ENCODE results near the gene CADPS2. TPM values are rescaled to one million over a fixed set of nuclear protein-coding genes. Genes with fewer than 3 reads are reported as not detected.

The CADPS2 gene
- total and polyA plus RNA-seq, 12 donors, result 14.6 to 103 (median 39.4) TPM

DNA sequence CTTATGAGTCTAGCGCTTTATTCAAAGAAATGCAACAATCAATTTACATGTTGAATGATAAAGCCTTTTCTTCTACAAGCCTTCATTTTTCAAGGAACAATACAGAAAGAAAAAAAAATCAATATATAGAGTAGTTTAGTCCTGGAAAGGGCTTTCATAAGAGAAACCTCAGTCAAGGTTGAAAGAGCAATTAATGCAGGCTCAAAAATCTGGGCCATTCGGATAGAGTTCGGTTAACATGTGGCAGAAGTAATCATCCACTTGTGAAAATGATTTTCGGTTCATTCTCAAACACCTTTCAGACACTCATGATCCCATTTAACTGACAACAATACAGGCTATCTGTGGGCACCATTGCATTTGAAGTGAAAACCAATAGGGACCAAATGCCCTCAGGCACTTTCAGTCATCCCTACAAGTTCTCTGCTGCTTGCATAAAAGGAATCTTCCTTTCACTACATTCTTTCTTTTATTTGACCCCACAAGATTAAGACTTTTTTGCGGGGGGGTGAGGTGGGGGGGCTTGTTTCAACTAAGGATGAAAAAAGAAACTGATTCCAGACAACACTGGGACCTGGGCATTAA lies 365.2 kb downstream of the CADPS2 start:
- WGBS, 4 donors, result 68 to 75% (median 73%) methylated on average over 5 of the region's 5 CpGs
- Histone ChIP-seq H3K4me3 (no peak overlapping the region), H3K27me3 (no peaks in the 10 kb centered on the region), H3K36me3 (replicated peaks in 1 of 2) (no peaks in the 10 kb centered on the region), H3K27ac (no peak overlapping the region), H3K9me3 (replicated peaks in 1 of 3) (peaks cover 0 to 4% (median 0%) of the 10 kb centered on the region in 3 donors), H3K4me1 (replicated peaks in 1 of 2) (no peaks in the 10 kb centered on the region)
- TF ChIP-seq, protein P1, sequence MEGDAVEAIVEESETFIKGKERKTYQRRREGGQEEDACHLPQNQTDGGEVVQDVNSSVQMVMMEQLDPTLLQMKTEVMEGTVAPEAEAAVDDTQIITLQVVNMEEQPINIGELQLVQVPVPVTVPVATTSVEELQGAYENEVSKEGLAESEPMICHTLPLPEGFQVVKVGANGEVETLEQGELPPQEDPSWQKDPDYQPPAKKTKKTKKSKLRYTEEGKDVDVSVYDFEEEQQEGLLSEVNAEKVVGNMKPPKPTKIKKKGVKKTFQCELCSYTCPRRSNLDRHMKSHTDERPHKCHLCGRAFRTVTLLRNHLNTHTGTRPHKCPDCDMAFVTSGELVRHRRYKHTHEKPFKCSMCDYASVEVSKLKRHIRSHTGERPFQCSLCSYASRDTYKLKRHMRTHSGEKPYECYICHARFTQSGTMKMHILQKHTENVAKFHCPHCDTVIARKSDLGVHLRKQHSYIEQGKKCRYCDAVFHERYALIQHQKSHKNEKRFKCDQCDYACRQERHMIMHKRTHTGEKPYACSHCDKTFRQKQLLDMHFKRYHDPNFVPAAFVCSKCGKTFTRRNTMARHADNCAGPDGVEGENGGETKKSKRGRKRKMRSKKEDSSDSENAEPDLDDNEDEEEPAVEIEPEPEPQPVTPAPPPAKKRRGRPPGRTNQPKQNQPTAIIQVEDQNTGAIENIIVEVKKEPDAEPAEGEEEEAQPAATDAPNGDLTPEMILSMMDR (IDR thresholded peaks at IDR 0.05), result no peak
- no peak for TF ChIP-seq POLR2A (IDR thresholded peaks at IDR 0.05)
- intact Hi-C loops (cut with DNase I), result loop anchor here in 1 of 2 donors (10.0 kb wide), 1 partner anchor 306 kb away; no protein-coding TSS in a partner anchor
- no peak for DNase-seq

DNA sequence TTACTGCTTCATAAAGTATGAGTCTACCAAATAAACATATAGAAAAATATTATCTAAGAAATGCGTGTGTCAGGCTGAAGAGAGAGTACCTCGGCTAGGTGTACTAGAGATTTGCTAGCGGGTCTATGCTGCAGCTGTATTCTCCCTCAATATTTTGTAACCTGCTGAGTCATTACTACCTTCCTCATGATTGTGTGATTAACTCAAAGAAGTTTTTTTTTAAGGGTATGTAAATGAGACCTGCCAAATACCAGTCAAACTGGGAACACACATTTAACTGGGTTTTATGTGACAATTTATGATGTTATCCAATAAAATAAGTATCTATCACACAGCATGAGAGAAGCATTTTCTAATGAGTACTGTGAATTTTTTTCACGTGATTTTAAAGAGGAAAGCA lies 367.8 kb downstream of the CADPS2 start:
- no peaks in the 10 kb centered on the region for H3K27me3 ChIP-seq
- peaks cover 0 to 2% (median 0%) of the 10 kb centered on the region in 3 donors for H3K9me3 ChIP-seq (replicated peaks in 1 of 3)
- H3K4me1 ChIP-seq (replicated peaks in 1 of 2), result no peaks in the 10 kb centered on the region
- intact Hi-C loops (cut with DNase I), result no loop called here
- TF ChIP-seq POLR2A (IDR thresholded peaks at IDR 0.05), result no peak
- TF ChIP-seq, protein P1 (IDR thresholded peaks at IDR 0.05), result no peak
- H3K4me3 ChIP-seq, result no peak overlapping the region
- no peaks in the 10 kb centered on the region for H3K36me3 ChIP-seq (replicated peaks in 1 of 2)
- 88 to 92% (median 89%) methylated on average over 4 of the region's 4 CpGs for WGBS, 4 donors
- no peak for DNase-seq
- H3K27ac ChIP-seq, result no peak overlapping the region

DNA sequence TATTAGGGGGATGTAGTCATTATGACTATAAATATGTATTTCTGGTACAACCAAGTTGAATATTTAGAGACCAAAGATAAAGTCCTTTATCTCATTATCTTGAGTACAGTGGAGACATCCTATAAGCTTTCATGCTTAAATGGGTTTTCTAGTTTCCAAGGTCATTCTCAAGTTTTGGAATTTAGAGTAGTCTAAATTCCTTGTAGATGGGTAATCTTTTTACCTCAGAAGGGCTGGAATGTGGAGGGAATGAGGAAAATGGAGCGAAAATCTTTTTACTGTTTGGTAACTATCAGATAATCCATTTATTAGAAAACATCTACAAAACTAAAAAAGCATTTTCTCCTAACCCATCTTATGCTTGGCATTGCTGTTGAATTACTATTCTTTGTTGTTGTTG lies 368.7 kb downstream of the CADPS2 start:
- no peaks in the 10 kb centered on the region for H3K36me3 ChIP-seq (replicated peaks in 1 of 2)
- H3K27me3 ChIP-seq, result no peaks in the 10 kb centered on the region
- H3K9me3 ChIP-seq (replicated peaks in 1 of 3), result no peaks in the 10 kb centered on the region
- WGBS, 4 donors, result 37 to 100% (median 47%) methylated on average over 1 of the region's 1 CpG
- no peaks in the 10 kb centered on the region for H3K4me1 ChIP-seq (replicated peaks in 1 of 2)
- no peak for TF ChIP-seq POLR2A (IDR thresholded peaks at IDR 0.05)
- TF ChIP-seq, protein P1 (IDR thresholded peaks at IDR 0.05), result no peak
- intact Hi-C loops (cut with DNase I), result no loop called here
- H3K27ac ChIP-seq, result no peak overlapping the region
- no peak overlapping the region for H3K4me3 ChIP-seq
- no peak for DNase-seq

DNA sequence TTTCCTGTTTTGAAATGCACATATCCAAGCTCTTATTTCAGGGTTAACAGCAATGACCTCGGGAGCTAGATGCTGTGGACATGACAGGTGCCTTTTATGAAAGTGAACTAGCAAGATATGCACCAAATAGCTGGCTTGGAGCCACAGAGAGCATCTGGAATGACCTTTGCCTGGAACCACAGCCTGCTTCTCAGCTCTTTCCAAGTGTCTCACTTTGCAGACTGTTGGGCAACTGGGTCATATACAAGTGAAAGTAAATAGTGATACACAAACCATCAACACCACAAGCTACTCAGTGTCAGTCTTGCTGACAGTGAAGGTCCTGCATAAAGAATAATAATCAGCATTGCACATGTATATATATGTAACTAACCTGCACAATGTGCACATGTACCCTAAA lies 370.9 kb downstream of the CADPS2 start:
- no peak overlapping the region for H3K27ac ChIP-seq
- no peak overlapping the region for H3K4me3 ChIP-seq
- no peaks in the 10 kb centered on the region for H3K4me1 ChIP-seq (replicated peaks in 1 of 2)
- no peak for DNase-seq
- no peaks in the 10 kb centered on the region for H3K27me3 ChIP-seq
- TF ChIP-seq, protein P1 (IDR thresholded peaks at IDR 0.05), result no peak
- TF ChIP-seq POLR2A (IDR thresholded peaks at IDR 0.05), result no peak
- intact Hi-C loops (cut with DNase I), result no loop called here
- no peaks in the 10 kb centered on the region for H3K36me3 ChIP-seq (replicated peaks in 1 of 2)
- 30 to 46% (median 35%) methylated on average over 1 of the region's 1 CpG for WGBS, 4 donors
- H3K9me3 ChIP-seq (replicated peaks in 1 of 3), result no peaks in the 10 kb centered on the region
